Renal pelvis (tissue), 4 donors: ENCODE data around the gene C1orf141. TPM values are rescaled to one million over a fixed set of nuclear protein-coding genes. Genes with fewer than 3 reads are reported as not detected.
"Not testable (repeated sequence)": the region's sequence is repeated elsewhere in the genome, so short reads cannot be mapped to it uniquely, and the experiment has no call there.

Source experiments
- DNase-seq: peaks from one replicate; pipeline ENCODE4 v3.0.0-alpha.2; 2013
- polyA plus RNA-seq, 3 donors: library from polyadenylated mRNA; unstranded; fragments of 120-200 nt; gene quantifications; one replicate each; pipeline ENCODE4 v1.2.1, GENCODE V29; 2013; ENCODE audit not compliant: insufficient read length in 3 of 3

The C1orf141 gene
- polyA plus RNA-seq, 3 donors = 0.28 to 0.35 TPM; not detected in 1

- DNase-seq = no peak
These were observed 9.2 kb upstream of the C1orf141 start for GRCh38 chr1:67143966-67144365.

- no peak for DNase-seq
These were observed 8.2 kb upstream of the C1orf141 start for GRCh38 chr1:67142931-67143330.

GRCh38 chr1:67141832-67142231 lies 7.1 kb upstream of the C1orf141 start:
- not testable (repeated sequence) for DNase-seq

- DNase-seq = no peak
These were observed 5.7 kb upstream of the C1orf141 start for GRCh38 chr1:67140460-67140859.

- DNase-seq = no peak
These were observed 4.2 kb upstream of the C1orf141 start for GRCh38 chr1:67138813-67139499.

- no peak for DNase-seq
These were observed 2.6 kb upstream of the C1orf141 start for GRCh38 chr1:67137307-67137753.

- DNase-seq = no peak
These were observed 584 bp upstream of the C1orf141 start for GRCh38 chr1:67135354-67135753.

GRCh38 chr1:67133177-67133576 lies 1.6 kb downstream of the C1orf141 start:
- DNase-seq = no peak

GRCh38 chr1:67130673-67131072 lies 4.1 kb downstream of the C1orf141 start:
- no peak for DNase-seq

GRCh38 chr1:67126974-67127373 lies 7.8 kb downstream of the C1orf141 start:
- no peak for DNase-seq

- no peak for DNase-seq
These were observed 8.5 kb downstream of the C1orf141 start for GRCh38 chr1:67126111-67126746.

GRCh38 chr1:67124455-67124854 lies 10.3 kb downstream of the C1orf141 start:
- DNase-seq = no peak

GRCh38 chr1:67120855-67121619 lies 13.7 kb downstream of the C1orf141 start:
- no peak for DNase-seq

GRCh38 chr1:67118646-67119045 lies 16.1 kb downstream of the C1orf141 start:
- no peak for DNase-seq

- no peak for DNase-seq
These were observed 16.6 kb downstream of the C1orf141 start for GRCh38 chr1:67118191-67118590.

- DNase-seq = no peak
These were observed 20.6 kb downstream of the C1orf141 start for GRCh38 chr1:67114162-67114561.

- DNase-seq = no peak
These were observed 24.4 kb downstream of the C1orf141 start for GRCh38 chr1:67110352-67110751.

- DNase-seq = no peak
These were observed 29.3 kb downstream of the C1orf141 start for GRCh38 chr1:67105508-67105907.

GRCh38 chr1:67103548-67103947 lies 31.2 kb downstream of the C1orf141 start:
- no peak for DNase-seq

- no peak for DNase-seq
These were observed 33.9 kb downstream of the C1orf141 start for GRCh38 chr1:67100833-67101232.

GRCh38 chr1:67097305-67097704 lies 37.5 kb downstream of the C1orf141 start:
- no peak for DNase-seq

- DNase-seq = no peak
These were observed 40.6 kb downstream of the C1orf141 start for GRCh38 chr1:67094191-67094590.

- DNase-seq = no peak
These were observed 45.0 kb downstream of the C1orf141 start for GRCh38 chr1:67089685-67090208.
